GM23248 (cell line): Measurements from ENCODE around the gene KLHDC7B. TPM values are rescaled to one million over a fixed set of nuclear protein-coding genes. Genes with fewer than 3 reads are reported as not detected.
A peak's percentile ranks its signal among the peaks of the same experiment; 100 is the strongest.

Experiments used
- DNase-seq: peaks from one replicate; pipeline ENCODE4 v3.0.0-alpha.2; 2015
- H2AFZ ChIP-seq: fragments of 200-600 bp; sonication (generic); 2 replicates; pipeline ENCODE4 v1.6.1; 2016; ENCODE audit warnings: antibody characterized with exemption
- H3F3A ChIP-seq: fragments of 200-600 bp; sonication (generic); 2 replicates; pipeline ENCODE4 v1.6.1; 2016; ENCODE audit warnings: mild to moderate bottlenecking, antibody characterized with exemption, mixed run types; ENCODE audit not compliant: insufficient read depth
- H3K27ac ChIP-seq: fragments of 200-600 bp; sonication (generic); 2 replicates; pipeline ENCODE4 v1.5.1; 2016; ENCODE audit warnings: mild to moderate bottlenecking
- H3K27me3 ChIP-seq: fragments of 200-600 bp; sonication (generic); replicated peaks from 2 replicates; pipeline ENCODE4 v1.6.1; 2016; ENCODE audit warnings: mild to moderate bottlenecking; ENCODE audit not compliant: insufficient read depth
- H3K36me3 ChIP-seq: fragments of 200-600 bp; sonication (generic); 2 replicates; pipeline ENCODE4 v1.6.1; 2016; ENCODE audit warnings: low read depth, mild to moderate bottlenecking
- H3K4me1 ChIP-seq: fragments of 200-600 bp; sonication (generic); 2 replicates; pipeline ENCODE4 v1.6.1; 2016; ENCODE audit warnings: mild to moderate bottlenecking; ENCODE audit not compliant: insufficient read depth
- H3K4me2 ChIP-seq: fragments of 200-600 bp; sonication (generic); one replicate; pipeline ENCODE4 v1.6.1; 2016; ENCODE audit warnings: mild to moderate bottlenecking; ENCODE audit not compliant: unreplicated experiment
- H3K4me3 ChIP-seq: fragments of 200-600 bp; sonication (generic); 2 replicates; pipeline ENCODE4 v1.5.1; 2016; ENCODE audit warnings: mild to moderate bottlenecking
- H3K79me2 ChIP-seq: fragments of 200-600 bp; sonication (generic); 2 replicates; pipeline ENCODE4 v1.6.1; 2016; ENCODE audit warnings: mild to moderate bottlenecking; ENCODE audit not compliant: insufficient read depth
- H3K9ac ChIP-seq: fragments of 200-600 bp; sonication (generic); 2 replicates; pipeline ENCODE4 v1.6.1; 2016; ENCODE audit warnings: mild to moderate bottlenecking
- H3K9me2 ChIP-seq: fragments of 200-600 bp; sonication (generic); 2 replicates; pipeline ENCODE4 v1.6.1; 2016; ENCODE audit warnings: mixed run types, mild to moderate bottlenecking, moderate library complexity; ENCODE audit not compliant: insufficient read depth
- H3K9me3 ChIP-seq: fragments of 200-600 bp; sonication (generic); one replicate; pipeline ENCODE4 v1.6.1; 2017; ENCODE audit warnings: low read depth
- H4K20me1 ChIP-seq: fragments of 200-600 bp; sonication (generic); 2 replicates; pipeline ENCODE4 v1.6.0; 2016; ENCODE audit not compliant: insufficient read depth
- EZH2 ChIP-seq: fragments of 200-600 bp; sonication (generic); IDR thresholded peaks from 2 replicates; pipeline ENCODE4 v1.6.1; 2018; ENCODE audit warnings: antibody characterized with exemption, mild to moderate bottlenecking; ENCODE audit not compliant: insufficient read depth, poor library complexity, severe bottlenecking
- EZH2phosphoT487 ChIP-seq: fragments of 200-600 bp; sonication (generic); IDR thresholded peaks from 2 replicates; pipeline ENCODE4 v1.6.1; 2018; ENCODE audit warnings: antibody characterized with exemption, moderate library complexity, mild to moderate bottlenecking, low read depth; ENCODE audit not compliant: insufficient read depth
- WGBS, 2 experiments: methylation state at CpG; one replicate each; pipeline ENCODE4 v1.1.6; 2015 to 2017; ENCODE audit warnings: low lambda C conversion rate in 2 of 2, low coverage in 1 of 2; ENCODE audit errors: missing lambda C conversion rate in 2 of 2; 5-methylcytosine and 5-hydroxymethylcytosine counted together
- in situ Hi-C: fragments of 300-500 bp; cut with MboI; formaldehyde crosslinking; loops from 2 replicates; pipeline ENCODE4 v1.15.0; 2020
- polyA plus RNA-seq: library from polyadenylated mRNA; unstranded; fragments of >200 nt; fragmentation: Nextera tagmentation; extraction: Ambion mirVana; gene quantifications from 2 replicates; pipeline ENCODE4 v1.2.1, GENCODE V29; 2016
- total RNA-seq: library from RNA; depleted of rRNA; stranded (reverse); fragments of >200 nt; shearing (Covaris generic); gene quantifications from 2 replicates; pipeline ENCODE4 v1.2.3, GENCODE V29; 2014

KLHDC7B gene
- total and polyA plus RNA-seq, 2 experiments from 2014 or later: 0.06 TPM; not detected in 1

DNA sequence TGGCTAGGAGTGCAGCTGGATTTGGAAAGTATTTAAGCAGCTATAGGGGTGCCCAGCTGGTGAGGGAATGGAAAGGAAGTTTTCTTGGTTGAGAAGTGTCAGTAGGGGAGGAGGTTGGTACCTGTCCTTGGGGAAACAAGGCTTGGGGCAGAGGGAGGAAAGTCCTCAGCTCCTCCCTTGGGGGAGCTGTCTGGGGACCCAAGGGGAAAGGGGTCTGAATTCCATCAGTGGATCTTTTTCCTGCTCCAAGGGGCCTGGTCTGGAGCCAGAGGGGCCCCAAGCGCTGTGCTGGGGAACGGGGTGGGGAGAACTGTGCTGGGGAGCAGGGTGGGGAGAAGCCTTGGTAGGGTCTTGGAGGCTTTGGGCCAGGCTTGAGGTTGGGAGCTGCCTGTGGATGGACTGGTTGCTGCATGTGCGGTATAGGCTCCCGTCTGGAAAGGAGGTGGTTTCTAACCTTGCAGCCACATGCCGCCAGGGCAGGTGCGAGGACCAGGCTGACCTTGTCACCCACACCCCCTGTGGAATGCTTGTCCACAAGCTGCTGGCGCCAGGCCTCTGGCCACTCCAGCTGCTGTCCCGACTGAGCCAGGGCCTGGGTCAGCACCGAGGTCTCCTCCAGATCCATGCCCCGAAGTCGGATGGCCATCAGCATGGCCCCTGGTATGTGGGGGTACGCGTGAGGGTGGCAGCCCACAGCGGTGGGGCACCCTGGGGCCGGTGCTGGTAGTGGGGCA is 16.9 kb upstream of the KLHDC7B start:
- Histone ChIP-seq H3K4me1 (no peaks in the 10 kb centered on the region), H2AFZ (no peak overlapping the region), H3F3A (peaks cover 21% of the 10 kb centered on the region), H3K36me3 (no peaks in the 10 kb centered on the region), H3K27ac (0 out of 2 replicates have a peak overlapping the region, but pooled peaks have one; percentile 15), H3K9me2 (no peaks in the 10 kb centered on the region), H3K9ac (peak overlapping the region; percentile 95; the same call in 1 of the 2 replicates), H3K4me2 (peak overlapping the region; percentile 45), H3K4me3 (peak overlapping the region; percentile 81), H3K27me3 (no peaks in the 10 kb centered on the region), H3K79me2 (peaks cover 8% of the 10 kb centered on the region), H4K20me1 (no peaks in the 10 kb centered on the region), H3K9me3 (no peaks in the 10 kb centered on the region)
- no peak for DNase-seq
- no peak for TF ChIP-seq EZH2phosphoT487
- no peak for TF ChIP-seq EZH2
- in situ Hi-C loops: no loop called here
- 57 to 67% methylated on average over 9 to 14 of the region's 15 CpGs for WGBS, 2 experiments

DNA sequence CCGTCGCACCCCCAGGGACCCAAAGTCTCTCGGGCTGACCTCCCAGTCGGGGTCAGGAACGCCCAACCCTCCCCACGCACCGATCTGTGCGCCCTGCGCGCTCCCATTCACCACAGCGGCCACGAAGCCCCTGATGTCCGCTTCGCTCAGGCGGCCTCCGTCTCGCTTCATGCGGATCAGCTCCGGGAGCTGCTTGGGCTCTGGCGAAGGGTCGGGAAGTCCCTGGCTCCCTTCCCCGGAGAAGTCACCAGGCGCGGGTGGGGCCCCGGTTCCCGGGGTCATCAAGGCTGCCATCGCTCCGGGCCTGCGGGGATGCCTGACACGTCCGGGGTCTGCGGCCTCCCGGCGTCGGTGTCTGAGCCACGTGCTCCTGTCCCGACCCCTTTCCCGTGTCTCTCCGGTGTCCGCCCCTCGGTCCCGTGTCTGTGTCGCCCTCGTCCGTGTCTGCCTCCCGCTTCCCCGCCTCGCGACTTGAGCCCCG is 16.2 kb upstream of the KLHDC7B start:
- Histone ChIP-seq H3K9me3 (no peaks in the 10 kb centered on the region), H3K36me3 (no peaks in the 10 kb centered on the region), H3K79me2 (peaks cover 2% of the 10 kb centered on the region), H3K4me3 (peak overlapping the region; percentile 81), H3K27ac (peak overlapping the region; percentile 15; the same call in 1 of the 2 replicates), H3K4me2 (peak overlapping the region; percentile 45), H2AFZ (peak overlapping the region; percentile 47), H3F3A (peaks cover 21% of the 10 kb centered on the region), H3K9ac (peak overlapping the region; percentile 95), H3K27me3 (no peaks in the 10 kb centered on the region), H4K20me1 (no peaks in the 10 kb centered on the region), H3K4me1 (no peaks in the 10 kb centered on the region), H3K9me2 (no peaks in the 10 kb centered on the region)
- DNase-seq: peak; percentile 49
- 8 to 11% methylated on average over 38 to 47 of the region's 50 CpGs for WGBS, 2 experiments
- TF ChIP-seq EZH2phosphoT487 (no peak), EZH2 (no peak)
- in situ Hi-C loops: no loop called here

DNA sequence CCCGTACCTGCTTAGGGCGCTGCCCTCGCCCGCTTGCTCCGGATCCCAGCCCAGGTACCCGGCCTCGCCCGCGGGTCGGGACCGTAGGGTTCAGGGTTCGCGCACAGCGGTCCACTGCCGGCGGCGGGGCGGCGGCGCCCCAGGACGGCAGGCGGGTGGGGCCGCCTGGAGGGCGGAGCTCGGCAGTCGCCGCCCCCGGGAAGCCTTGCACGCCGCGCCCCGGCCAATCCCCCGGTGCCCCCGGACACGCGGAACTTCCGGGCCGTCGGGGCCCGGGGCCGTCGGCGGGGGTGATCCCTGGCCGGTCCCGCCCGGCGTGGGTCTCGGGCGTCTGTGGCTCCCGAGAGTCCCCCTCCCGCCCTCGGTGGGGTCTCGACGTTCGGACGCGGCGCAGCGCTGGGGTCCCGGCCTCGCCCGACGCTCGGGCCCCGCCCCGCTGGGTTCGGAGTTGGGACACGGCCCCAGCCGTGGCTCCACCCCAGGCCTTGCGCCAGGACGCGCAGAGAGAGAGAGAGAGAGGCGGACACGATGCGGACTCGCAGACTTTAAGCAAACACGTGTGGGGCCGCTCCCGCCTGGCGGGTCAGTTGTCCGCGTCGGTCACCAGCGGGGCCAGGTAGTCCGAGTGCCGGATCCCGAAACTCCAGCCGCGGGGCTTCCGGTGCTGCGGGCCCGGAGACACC is 15.7 kb upstream of the KLHDC7B start, which contains the start of gene TYMP:
Gene TYMP (minus strand): TSS at position 116 of the 683 bp plus-strand sequence. CDS start 303 bp downstream, outside the sequence.
- H4K20me1 ChIP-seq: no peaks in the 10 kb centered on the region
- no peaks in the 10 kb centered on the region for H3K27me3 ChIP-seq
- WGBS, 2 experiments: 3 to 5% methylated on average over 28 to 73 of the region's 92 CpGs
- TF ChIP-seq EZH2phosphoT487 (no peak), EZH2 (no peak)
- peak within 1 kb of the TSS; percentile 55 for H3K27ac ChIP-seq
- no peaks in the 10 kb centered on the region for H3K79me2 ChIP-seq
- no peaks in the 10 kb centered on the region for H3K9me2 ChIP-seq
- peak within 1 kb of the TSS; percentile 81 for H3K4me3 ChIP-seq
- peak within 1 kb of the TSS; percentile 95 for H3K9ac ChIP-seq
- H2AFZ ChIP-seq: peak within 1 kb of the TSS; percentile 47
- H3K36me3 ChIP-seq: no peaks in the 10 kb centered on the region
- peaks cover 21% of the 10 kb centered on the region for H3F3A ChIP-seq
- in situ Hi-C loops: no loop called here
- no peaks in the 10 kb centered on the region for H3K9me3 ChIP-seq
- peak within 1 kb of the TSS; percentile 81 for H3K4me2 ChIP-seq
- H3K4me1 ChIP-seq: no peaks in the 10 kb centered on the region
- peak; percentile 90 for DNase-seq

GRCh38 chr22:50530580-50530876 is 15.2 kb upstream of the KLHDC7B start:
- peaks cover 21% of the 10 kb centered on the region for H3F3A ChIP-seq
- peak overlapping the region; percentile 47; the same call in 1 of the 2 replicates for H2AFZ ChIP-seq
- peak overlapping the region; percentile 81 for H3K4me3 ChIP-seq
- DNase-seq: peak; percentile 48
- peak overlapping the region; percentile 81 for H3K4me2 ChIP-seq
- peak overlapping the region; percentile 55 for H3K27ac ChIP-seq
- no peaks in the 10 kb centered on the region for H3K4me1 ChIP-seq
- 1 to 4% methylated on average over 21 of the region's 21 CpGs for WGBS, 2 experiments
- H3K36me3 ChIP-seq: no peaks in the 10 kb centered on the region
- in situ Hi-C loops: no loop called here
- no peak for TF ChIP-seq EZH2phosphoT487
- no peak for TF ChIP-seq EZH2
- no peaks in the 10 kb centered on the region for H3K9me3 ChIP-seq
- peak overlapping the region; percentile 95 for H3K9ac ChIP-seq
- H4K20me1 ChIP-seq: no peaks in the 10 kb centered on the region
- no peaks in the 10 kb centered on the region for H3K9me2 ChIP-seq
- H3K79me2 ChIP-seq: no peaks in the 10 kb centered on the region
- no peaks in the 10 kb centered on the region for H3K27me3 ChIP-seq
